Natural killer cell (primary cell): ENCODE measurements around the gene POR. TPM values are rescaled to one million over a fixed set of nuclear protein-coding genes. Genes with fewer than 3 reads are reported as not detected.

ENCODE experiments used
- ATAC-seq, 3 donors: fragments of 150-1000 bp in 2 of 3; fragments of 200-7000 bp in 1 of 3; cut with Tn5 transposase; 1 replicate in 1 of 3; 2 replicates in 2 of 3; pipeline ENCODE4 v1.10.0; 2021; ENCODE audit warnings: mild to moderate bottlenecking in 2 of 3, moderate library complexity in 2 of 3
- DNase-seq, 2 donors: peaks; one replicate each; pipeline versions ENCODE4 v3.0.0 to v3.0.0-alpha.2; 2013 to 2021; ENCODE audit warnings: mixed read lengths in 1 of 2
- H3K27ac ChIP-seq: one replicate; pipeline ENCODE4 v1.5.1; 2013; ENCODE audit warnings: mild to moderate bottlenecking, low read length
- H3K27me3 ChIP-seq: one replicate; pipeline ENCODE4 v1.6.1; 2013; ENCODE audit warnings: low read length; ENCODE audit not compliant: control insufficient read depth, insufficient read depth
- H3K36me3 ChIP-seq: one replicate; pipeline ENCODE4 v1.6.1; 2013; ENCODE audit warnings: low read length; ENCODE audit not compliant: control insufficient read depth, insufficient read depth
- H3K4me1 ChIP-seq: one replicate; pipeline ENCODE4 v1.6.1; 2013; ENCODE audit warnings: low read length; ENCODE audit not compliant: control insufficient read depth, insufficient read depth
- H3K4me3 ChIP-seq: one replicate; pipeline ENCODE4 v1.5.1; 2013; ENCODE audit warnings: low read length
- H3K9me3 ChIP-seq: one replicate; pipeline ENCODE4 v1.6.1; 2013; ENCODE audit warnings: low read length; ENCODE audit not compliant: control insufficient read depth, insufficient read depth
- H3K27ac Mint-ChIP-seq, 2 donors: one replicate each; pipeline ENCODE4 v1.8.0; 2022; ENCODE audit warnings: mild to moderate bottlenecking in 2 of 2, mixed read lengths in 2 of 2, moderate library complexity in 1 of 2
- H3K27me3 Mint-ChIP-seq, 2 donors: one replicate each; pipeline ENCODE4 v1.8.0; 2022; ENCODE audit warnings: low read depth in 2 of 2, mixed read lengths in 2 of 2
- H3K36me3 Mint-ChIP-seq: one replicate; pipeline ENCODE4 v1.8.0; 2022; ENCODE audit warnings: mixed read lengths
- H3K4me1 Mint-ChIP-seq, 2 donors: one replicate each; pipeline ENCODE4 v1.8.0; 2022; ENCODE audit warnings: mixed read lengths in 2 of 2
- H3K4me3 Mint-ChIP-seq: one replicate; pipeline ENCODE4 v1.8.0; 2022; ENCODE audit warnings: mild to moderate bottlenecking, moderate library complexity, mixed read lengths
- H3K9me3 Mint-ChIP-seq, 2 donors: one replicate each; pipeline ENCODE4 v1.8.0; 2022; ENCODE audit warnings: mixed read lengths in 2 of 2
- WGBS: methylation state at CpG from one replicate; pipeline ENCODE4 v1.1.7; 2013; ENCODE audit warnings: missing lambda C conversion rate; ENCODE audit not compliant: insufficient coverage; 5-methylcytosine and 5-hydroxymethylcytosine counted together
- intact Hi-C: fragments of 100-400 bp; cut with micrococcal nuclease; formaldehyde crosslinking; loops from one replicate; pipeline ENCODE4 v1.14.2; 2022
- total RNA-seq, 4 donors: library from RNA; stranded (reverse); fragments of 120-200 nt in 1 of 4; gene quantifications; one replicate each; pipeline versions ENCODE4 v1.2.3 to v1.2.4, GENCODE V29; 2013 to 2022
- TF ChIP-seq, protein P1 (sequence below): fragments of 200-600 bp; IDR thresholded peaks from one replicate; pipeline ENCODE4 v1.8.0; 2022; ENCODE audit warnings: antibody characterized with exemption

Gene POR
- total RNA-seq, 3 donors from 2014 or later (not counting 1 experiment from before 2014, with no cell fraction given), result 56.0 to 60.5 (median 58.3) TPM

DNA sequence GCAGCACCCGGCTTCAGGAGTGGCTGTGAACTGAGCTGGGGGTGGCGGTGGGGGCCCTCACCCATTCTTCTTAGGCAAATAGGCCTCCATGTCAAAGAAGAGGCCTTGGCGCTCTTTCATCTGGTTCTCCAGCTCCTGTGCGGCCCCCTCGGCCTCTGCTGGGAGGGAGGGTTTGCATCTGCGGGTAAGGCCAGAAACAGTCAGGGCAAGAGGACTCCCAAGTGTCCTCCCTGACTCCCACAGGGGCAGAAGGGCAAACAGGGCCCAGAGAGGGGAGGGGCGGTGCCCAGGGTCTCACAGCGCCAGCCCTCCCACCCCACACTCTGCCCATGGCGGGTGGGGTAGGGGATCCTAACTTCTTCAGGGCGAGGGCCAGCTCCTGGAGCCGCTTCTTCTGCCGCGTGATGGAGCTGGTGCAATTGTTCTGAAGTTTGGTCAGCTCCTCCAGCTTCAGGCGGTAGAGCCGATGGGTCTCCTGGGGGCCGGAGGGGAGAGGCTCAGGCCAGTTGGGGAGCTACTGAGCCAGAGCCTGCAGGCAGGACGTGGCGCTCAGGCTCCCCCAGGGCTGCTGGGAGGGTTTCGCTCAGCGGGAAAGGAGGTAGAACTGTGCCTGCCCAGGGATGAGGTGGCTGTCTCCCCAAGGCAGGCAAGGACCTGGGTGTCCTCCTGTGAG is 77.3 kb downstream of the POR start:
- DNase-seq, result no peak
- Mint-ChIP-seq H3K27ac (no peak overlapping the region), H3K4me3 (no peak overlapping the region), H3K4me1 (peaks cover 12 to 46% of the 10 kb centered on the region in 2 donors), H3K9me3 (no peaks in the 10 kb centered on the region), H3K27me3 (no peaks in the 10 kb centered on the region), H3K36me3 (no peaks in the 10 kb centered on the region)
- Histone ChIP-seq H3K4me3 (no peak overlapping the region), H3K4me1 (peaks cover 31% of the 10 kb centered on the region), H3K36me3 (peaks cover 8% of the 10 kb centered on the region), H3K9me3 (no peaks in the 10 kb centered on the region), H3K27ac (no peak overlapping the region), H3K27me3 (no peaks in the 10 kb centered on the region)
- intact Hi-C loops, result no loop called here
- 94% methylated on average over 17 of the region's 20 CpGs for WGBS
- no peak for ATAC-seq
- TF ChIP-seq, protein P1, sequence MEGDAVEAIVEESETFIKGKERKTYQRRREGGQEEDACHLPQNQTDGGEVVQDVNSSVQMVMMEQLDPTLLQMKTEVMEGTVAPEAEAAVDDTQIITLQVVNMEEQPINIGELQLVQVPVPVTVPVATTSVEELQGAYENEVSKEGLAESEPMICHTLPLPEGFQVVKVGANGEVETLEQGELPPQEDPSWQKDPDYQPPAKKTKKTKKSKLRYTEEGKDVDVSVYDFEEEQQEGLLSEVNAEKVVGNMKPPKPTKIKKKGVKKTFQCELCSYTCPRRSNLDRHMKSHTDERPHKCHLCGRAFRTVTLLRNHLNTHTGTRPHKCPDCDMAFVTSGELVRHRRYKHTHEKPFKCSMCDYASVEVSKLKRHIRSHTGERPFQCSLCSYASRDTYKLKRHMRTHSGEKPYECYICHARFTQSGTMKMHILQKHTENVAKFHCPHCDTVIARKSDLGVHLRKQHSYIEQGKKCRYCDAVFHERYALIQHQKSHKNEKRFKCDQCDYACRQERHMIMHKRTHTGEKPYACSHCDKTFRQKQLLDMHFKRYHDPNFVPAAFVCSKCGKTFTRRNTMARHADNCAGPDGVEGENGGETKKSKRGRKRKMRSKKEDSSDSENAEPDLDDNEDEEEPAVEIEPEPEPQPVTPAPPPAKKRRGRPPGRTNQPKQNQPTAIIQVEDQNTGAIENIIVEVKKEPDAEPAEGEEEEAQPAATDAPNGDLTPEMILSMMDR, result no peak

DNA sequence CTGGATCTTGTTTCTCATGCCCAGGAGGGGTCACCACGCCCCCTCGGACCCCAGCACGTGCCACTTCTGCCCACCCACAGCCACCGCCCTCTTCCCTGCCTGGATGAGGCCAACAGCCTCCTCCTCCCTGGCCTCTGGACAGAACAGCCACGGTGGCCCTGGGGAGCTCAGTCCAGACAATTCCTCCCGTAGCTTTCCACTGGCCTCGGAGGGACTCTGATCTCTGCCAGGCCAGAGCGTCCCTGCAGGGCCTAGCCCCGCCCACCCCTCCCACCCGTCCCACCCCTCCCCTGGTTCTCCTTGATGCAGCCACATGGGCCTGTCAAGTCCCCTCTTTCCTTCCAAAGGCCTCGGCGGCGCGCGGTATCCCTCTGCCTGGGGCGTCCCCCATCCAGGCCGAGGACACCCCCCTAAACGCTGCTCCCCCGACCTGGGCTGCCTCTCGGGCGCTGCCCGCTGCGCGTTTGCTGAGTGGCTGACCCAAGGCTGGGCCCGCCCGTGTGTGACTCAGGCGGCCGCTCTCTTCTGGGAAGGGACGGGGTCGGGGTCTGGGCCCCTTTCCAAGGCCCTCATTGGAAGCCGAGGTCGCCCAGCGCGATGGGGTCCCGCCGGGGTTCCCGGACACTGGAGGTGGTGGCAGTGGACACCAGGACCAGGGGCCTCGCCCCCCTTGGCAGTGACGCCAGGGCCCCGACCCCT is 78.9 kb downstream of the POR start:
- peak; percentile 3 to 6 (median 6) for ATAC-seq
- peak overlapping the region; percentile 83 for H3K4me3 Mint-ChIP-seq
- DNase-seq, result peak; percentile 34 to 50
- 8% methylated on average over 38 of the region's 40 CpGs for whole genome bisulfite sequencing
- peak overlapping the region; percentile 53 for H3K27ac ChIP-seq
- intact Hi-C loops, result no loop called here
- no peaks in the 10 kb centered on the region for H3K9me3 Mint-ChIP-seq
- no peaks in the 10 kb centered on the region for H3K36me3 ChIP-seq
- peaks cover 18 to 52% of the 10 kb centered on the region in 2 donors for H3K4me1 Mint-ChIP-seq
- H3K4me1 ChIP-seq, result peaks cover 32% of the 10 kb centered on the region
- TF ChIP-seq, protein P1, result no peak
- no peaks in the 10 kb centered on the region for H3K27me3 ChIP-seq
- peak overlapping the region; percentile 89 for H3K4me3 ChIP-seq
- H3K36me3 Mint-ChIP-seq, result no peaks in the 10 kb centered on the region
- peak overlapping the region; percentile 23 to 76 for H3K27ac Mint-ChIP-seq
- no peaks in the 10 kb centered on the region for H3K9me3 ChIP-seq
- no peaks in the 10 kb centered on the region for H3K27me3 Mint-ChIP-seq

DNA sequence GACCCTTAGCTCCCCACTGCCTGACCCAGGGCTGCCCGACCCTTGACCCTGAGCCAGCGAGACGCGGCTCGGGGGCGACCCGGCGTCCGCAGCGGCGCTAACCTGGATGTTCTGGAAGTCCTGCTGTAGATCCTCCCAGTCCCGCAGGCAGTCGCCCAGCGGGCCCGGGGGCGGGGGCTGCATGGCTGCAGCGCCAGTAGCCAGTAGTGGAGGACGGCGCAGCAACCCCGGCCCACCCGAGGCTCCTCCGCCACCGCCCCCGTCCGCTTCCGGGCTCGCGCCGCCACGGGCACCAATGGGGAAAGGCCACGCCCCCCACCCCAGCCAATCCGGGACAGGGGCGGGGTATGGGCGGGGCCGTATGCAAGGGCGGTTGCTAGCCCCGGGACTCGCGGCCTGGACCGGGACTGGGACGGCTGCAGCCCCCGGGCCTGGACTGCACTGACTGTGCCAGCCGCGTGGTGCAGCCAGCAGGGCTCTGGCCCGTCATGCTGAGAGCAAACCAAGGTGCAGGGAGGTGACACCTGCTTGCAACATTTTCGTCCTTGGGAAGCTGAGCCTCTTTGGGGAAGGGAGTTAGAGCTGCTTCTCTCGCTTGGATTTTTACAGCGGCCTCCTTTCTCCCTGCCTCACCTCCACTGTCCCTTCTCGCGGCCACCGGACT is 79.6 kb downstream of the POR start, which contains the start of gene TMEM120A:
TMEM120A (minus strand) TSS at position 208 of the 664 bp plus-strand sequence; CDS start at position 183, 25 bp downstream.
- H3K27me3 Mint-ChIP-seq, result no peaks in the 10 kb centered on the region
- H3K4me3 Mint-ChIP-seq, result peak within 1 kb of the TSS; percentile 83
- ATAC-seq (peak; percentile 99), DNase-seq (peak; percentile 95 to 96)
- TF ChIP-seq, protein P1, result no peak
- 3% methylated on average over 51 of the region's 51 CpGs for WGBS
- no peaks in the 10 kb centered on the region for H3K9me3 Mint-ChIP-seq
- H3K9me3 ChIP-seq, result no peaks in the 10 kb centered on the region
- H3K36me3 Mint-ChIP-seq, result no peaks in the 10 kb centered on the region
- intact Hi-C loops, result no loop called here
- H3K36me3 ChIP-seq, result no peaks in the 10 kb centered on the region
- peaks cover 27% of the 10 kb centered on the region for H3K4me1 ChIP-seq
- H3K27ac Mint-ChIP-seq, result peak within 1 kb of the TSS; percentile 23 to 76
- H3K27me3 ChIP-seq, result no peaks in the 10 kb centered on the region
- peak within 1 kb of the TSS; percentile 53 for H3K27ac ChIP-seq
- H3K4me3 ChIP-seq, result peak within 1 kb of the TSS; percentile 89
- H3K4me1 Mint-ChIP-seq, result peaks cover 18 to 51% of the 10 kb centered on the region in 2 donors
